SKM-1 treated with dmso at 0.1 percent for 144 hours (cell line): Measurements from ENCODE around the gene CDH13.

Experiments
- DNase-seq: peaks from one replicate; lab custom pipeline; 2025; ENCODE audit not compliant: unreplicated experiment; lab: John Stamatoyannopoulos, UW

The CDH13 gene

DNA sequence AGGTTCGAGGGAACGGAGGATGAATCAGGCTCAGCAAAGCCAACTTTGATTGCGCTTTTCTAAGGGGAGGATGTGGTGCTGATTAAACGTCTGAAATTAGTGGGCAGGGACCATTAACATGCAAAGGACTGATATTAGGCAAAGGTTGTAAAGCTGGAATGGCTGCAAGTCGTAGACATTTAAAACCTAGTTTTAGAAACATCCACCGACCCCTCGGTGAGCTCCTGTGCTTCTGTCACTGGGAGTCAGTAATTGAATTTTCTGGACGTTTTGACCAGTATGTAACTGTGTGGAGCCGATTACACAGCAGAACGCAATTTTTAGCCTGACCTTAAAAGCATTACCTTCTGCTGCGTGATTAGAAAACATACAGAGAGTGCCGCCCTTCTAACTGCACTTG lies 960.4 kb downstream of the CDH13 start:
- DNase-seq, result no peak

DNA sequence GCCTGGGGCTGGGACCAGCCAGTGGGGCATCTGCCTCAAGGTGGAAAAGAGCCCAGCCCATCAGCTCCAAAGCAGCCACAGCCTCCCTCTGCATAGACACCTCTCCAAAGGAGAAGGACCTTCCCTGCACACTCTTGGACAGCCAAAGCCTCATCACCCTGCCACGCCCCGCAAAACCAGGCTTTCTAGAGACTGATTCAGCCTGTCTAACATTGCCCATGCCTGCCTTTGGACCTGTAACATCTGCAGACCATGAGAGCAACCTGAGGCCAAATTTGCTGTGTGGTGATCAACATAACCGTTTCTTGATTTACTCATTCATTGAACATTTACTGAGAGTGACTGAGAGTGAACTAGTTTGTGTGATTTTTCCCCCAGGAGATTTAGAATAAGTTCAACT lies 961.3 kb downstream of the CDH13 start:
- no peak for DNase-seq

DNA sequence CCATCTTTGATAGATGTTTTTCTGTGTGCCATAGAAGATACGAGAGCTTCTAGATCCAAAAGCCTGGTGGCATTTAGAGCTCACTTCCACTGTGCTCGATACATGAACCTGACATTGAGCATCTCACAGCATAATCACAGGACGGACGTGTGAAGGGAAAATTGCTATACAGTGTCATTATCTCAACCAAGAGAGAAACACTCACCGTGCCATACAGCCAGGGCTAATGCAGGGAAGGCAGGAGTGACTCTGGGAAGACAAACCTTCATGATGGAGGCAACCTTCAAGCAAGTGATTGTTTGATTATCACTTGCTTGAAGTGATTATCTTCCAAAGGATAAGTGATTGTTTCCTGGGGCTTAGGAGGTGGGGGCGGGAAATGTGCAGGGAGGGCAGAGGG lies 962.8 kb downstream of the CDH13 start:
- DNase-seq, result no peak

DNA sequence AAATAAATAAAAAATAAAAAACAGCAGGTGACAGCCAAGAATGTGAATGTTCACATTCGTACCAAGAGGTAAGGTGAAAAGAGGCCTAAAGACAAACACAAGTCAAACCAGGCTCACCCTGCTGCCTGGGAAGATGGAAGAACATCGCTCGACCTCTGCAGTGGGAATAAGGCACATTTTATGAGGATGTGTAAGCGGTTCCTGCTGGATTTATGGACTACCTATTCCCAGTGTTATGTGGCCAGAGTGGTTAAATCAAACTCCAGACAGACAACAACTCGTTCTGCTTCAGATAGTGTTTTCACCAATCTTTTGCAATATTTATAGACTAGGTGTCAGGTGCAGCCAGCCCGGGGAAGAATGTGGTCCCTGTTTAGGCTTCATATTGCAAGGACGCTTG lies 966.0 kb downstream of the CDH13 start:
- DNase-seq, result no peak

DNA sequence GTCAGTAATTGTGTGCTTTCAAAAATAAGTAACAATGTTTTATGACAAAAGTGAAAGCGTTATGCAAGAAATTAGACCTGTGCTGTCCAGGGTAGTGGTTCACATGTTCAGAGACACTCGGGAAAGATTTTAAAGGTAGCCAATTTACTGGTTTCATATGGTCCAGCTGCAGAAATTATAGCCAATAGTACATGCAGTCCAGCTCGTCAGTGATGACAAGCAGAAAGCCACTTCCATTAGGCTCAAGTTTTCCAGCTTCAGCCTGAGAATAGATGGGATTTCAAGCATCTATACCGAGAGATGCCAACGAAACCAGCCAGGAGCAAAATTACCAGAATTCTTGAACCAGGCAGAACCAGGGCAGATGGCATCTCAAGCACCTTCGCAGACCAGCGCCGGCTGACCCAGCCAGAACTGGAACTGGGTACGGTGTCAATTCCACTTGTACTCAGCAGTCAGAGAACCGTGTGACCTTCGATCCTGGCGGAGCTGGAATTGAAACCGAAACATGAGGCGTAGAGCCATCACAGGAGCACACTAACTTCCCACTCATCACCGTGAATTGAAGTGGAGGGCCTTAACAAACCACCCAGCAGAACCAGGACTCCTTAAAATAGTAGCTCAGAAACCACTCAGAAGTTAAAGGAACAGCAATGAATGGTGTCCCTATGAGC lies 973.2 kb downstream of the CDH13 start:
- no peak for DNase-seq

DNA sequence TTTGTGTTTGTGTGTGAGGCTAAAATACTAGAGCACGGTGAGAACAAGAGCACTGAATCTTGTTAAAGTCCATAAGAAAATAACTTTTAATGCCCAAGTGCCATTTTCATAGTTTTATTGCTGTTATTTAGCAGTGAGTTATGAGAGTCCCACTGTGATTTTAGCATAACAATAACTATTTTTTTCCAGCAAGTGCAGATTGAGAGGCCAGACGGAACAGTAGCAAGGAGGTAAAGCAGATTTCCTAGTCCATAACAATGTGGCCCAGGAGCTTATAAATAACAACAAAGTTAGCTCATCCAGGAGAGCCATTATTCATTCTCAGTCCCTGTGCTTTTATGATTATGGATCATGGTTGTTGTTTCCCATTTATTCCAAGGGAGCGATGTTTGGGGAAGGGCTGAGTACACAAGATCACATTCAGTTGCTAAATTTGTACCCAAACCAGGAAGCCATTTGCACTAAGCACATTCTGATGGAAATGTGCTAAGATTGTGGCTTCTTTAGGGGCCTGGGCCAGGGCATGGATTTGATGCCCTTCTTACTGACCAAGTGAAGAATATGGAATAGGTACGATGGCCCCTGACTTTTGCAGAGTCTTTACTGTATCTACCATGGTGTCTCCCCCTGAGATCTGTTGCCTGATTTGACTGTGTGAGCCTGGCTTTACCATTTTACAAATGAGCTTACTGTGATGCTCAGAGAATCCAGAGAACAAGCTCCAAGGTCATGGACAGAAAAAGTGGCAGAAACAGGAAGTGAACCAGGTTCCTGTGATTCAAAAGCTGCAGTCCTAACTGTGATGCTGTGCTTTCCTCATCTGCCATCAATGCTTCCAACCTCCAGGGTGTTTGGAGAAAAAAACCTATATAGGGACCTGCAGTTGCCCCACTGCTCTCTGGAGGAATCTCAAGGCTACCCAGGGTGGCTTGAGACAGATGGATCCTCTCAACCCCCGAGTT lies 976.3 kb downstream of the CDH13 start:
- DNase-seq, result no peak

DNA sequence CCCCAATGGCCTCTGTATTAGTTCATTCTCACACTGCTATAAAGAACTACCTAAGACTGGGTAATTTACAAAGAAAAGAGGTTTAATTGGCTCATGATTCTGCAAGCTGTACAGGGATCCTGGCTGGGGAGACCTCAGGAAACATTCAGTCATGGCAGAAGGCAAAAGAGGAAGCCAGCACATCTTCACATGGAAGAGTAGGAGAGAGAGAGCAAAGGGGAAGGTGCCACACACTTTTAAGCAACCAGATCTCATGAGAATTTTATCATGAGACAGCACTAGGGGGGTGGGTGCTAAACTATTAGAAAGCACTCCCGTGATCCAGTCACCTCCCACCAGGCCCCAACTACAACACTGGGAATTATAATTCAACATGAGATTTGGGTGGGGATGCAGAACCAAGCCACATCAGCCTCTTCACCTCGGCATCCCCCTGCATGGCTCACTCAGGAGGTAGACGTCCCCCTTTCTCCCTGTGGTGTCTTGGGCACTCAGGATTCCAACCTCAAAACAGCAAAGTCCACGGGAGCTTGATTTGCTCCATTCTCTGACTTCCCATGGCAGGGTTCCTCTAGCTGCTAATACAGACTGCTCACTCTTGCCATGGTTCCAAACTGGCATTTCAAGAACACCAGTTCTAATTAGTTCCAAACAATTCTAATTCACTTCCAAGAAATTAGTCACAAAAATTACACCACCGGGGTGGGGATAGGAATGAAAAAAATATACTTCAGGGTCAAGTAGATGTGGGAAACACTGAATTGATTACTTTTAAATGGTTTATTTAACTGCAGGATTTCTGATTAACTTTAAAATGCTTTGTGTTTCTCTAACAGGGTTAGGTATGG lies 977.2 kb downstream of the CDH13 start:
- no peak for DNase-seq

DNA sequence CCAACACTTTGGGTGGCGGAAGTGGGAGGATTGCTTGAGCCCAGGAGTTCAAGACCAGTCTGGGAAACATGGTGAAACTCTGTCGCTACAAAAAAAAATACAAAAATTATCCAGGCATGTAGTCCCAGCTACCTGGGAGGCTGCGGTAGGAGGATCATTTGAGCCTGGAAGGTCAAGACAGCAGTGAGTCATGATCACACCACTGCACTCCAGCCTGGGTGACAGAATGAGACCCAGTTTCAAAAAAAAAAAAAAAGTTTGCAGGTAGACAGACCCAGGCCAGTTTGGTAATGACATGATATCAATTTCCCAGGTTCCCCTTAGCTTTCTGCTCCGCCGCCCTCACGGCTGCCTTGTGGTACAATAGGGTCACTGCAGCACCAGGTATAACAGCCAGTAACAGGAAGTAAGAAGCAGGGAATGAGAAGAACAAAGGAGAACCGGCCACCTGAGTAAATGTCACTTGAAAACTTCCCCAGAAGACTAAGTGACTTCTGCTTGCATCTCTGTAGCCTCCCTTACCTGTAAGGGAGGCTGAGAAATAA lies 979.8 kb downstream of the CDH13 start:
- no peak for DNase-seq

DNA sequence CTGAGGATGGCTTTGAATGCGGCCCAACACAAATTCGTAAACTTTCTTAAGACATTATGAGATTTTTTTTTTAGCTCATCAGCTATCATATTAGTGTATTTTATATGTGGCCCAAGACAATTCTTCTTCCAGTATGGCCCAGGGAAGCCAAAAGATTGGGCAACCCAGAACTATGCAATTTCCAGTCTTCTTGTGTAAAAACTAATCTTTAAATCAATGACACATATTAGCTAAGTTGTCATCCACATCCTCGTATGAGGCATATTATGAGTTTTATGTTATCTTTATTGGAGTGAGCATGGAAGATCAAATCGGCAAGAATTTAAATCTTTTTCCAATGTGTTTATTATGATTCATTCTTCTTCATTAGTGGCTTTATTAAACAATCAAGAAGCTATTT lies 982.4 kb downstream of the CDH13 start:
- DNase-seq, result no peak

DNA sequence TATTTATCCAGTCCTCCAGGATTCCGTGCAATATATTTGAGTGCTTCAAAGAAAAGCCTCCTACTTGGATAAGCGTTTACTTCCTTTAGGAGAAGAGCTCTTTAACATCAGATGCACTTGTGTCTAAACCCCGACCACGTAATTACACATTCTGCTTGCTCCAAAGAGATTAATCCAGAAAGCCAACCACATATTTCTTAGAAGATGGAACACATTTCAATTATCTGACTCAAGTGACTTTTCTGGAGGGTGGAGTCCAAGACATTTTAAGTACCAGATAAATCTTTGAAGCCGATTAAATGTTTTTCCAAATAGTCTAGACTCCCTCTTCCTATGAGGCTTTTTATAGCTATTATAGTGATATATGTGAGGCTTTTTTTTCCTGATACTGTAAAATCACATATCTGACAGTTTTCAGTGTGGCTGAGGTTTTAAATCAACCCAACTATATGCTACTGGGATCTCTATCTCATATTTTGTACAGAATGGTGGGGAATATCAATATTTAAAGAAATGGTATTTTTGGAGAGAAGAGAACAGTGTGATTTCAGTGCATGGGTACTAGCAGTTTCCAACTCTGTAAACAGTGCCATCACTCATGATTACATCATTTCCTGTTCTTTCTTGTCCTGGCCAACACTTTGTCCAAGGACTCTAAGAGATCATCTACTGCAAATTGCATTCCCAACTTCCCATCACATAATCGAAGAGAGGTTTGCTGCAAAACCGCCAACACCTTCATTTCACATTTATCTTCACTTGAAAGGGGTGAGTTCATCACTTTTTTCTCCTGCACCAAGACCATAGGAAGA lies 988.6 kb downstream of the CDH13 start:
- DNase-seq, result no peak

DNA sequence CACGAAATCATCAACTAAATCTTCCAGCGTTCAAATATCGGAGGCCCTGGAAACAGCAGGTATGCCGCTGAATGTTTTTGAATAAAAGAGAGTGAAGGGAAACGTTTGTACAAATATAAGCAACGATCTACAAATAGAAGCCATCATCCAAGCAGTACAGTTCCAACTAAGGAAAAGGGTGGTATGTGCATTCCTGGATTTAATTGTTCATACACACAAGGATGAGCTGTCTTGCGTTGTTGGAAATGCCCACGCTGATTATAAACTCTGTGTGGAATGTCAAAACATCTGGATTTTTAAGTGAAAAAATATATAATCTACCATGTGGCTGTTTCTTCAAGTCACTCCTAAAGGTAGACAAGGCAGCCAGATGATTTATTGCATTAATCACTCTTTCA lies 989.2 kb downstream of the CDH13 start:
- no peak for DNase-seq

DNA sequence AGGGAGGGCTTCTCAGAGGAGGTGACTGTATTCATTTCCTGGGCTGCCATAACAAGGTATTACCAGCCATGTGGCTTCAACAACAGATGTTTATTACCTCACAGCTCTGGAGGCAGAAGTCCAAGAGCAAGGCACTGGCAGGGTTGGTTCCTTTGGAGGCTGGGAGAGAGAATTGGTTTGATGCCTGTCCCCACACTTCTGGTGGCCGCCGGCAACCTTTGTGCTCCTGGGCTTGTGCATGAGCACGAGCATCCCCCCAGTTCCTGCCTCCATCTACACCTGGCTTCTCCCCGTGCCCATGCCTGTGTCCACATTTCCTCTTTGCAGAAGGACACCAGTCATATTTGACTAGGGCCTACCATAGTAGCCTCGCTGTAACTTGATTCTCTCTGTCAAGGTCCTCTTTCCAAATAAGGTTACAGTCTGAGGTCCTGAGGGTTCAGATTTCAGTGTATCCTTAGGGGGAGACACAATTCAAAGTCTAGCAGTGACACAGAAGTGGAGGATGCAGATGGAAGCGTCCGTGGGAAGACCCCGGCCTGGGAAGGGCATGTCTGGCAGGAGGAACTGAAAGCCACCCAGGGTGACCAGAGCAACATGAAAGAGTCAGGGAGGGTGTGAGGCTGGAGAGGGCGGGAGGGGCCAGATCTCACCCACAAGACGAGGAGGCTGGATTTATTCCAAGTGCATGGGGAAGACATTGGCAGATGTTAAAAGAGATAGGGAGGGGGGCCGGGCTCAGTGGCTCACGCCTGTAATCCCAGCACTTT lies 992.8 kb downstream of the CDH13 start:
- no peak for DNase-seq

DNA sequence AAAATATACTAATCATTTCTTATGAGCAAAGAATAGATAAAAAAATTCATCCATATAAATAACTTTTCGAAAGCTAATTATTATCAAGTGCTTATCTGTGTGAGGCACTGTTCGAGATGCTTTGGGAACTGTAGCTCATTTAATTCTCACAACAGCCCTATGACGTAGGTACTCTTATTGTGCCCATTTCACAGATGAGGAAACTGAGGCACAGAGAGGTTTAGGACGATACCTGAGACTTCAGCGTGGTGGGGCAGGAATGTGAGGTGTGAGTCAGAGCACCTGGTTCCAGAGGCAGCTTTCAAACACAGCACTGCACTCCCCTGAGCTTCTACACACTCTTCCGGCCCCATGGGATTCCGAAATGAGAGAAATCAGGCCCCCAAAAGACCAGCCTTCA lies 995.2 kb downstream of the CDH13 start:
- no peak for DNase-seq

DNA sequence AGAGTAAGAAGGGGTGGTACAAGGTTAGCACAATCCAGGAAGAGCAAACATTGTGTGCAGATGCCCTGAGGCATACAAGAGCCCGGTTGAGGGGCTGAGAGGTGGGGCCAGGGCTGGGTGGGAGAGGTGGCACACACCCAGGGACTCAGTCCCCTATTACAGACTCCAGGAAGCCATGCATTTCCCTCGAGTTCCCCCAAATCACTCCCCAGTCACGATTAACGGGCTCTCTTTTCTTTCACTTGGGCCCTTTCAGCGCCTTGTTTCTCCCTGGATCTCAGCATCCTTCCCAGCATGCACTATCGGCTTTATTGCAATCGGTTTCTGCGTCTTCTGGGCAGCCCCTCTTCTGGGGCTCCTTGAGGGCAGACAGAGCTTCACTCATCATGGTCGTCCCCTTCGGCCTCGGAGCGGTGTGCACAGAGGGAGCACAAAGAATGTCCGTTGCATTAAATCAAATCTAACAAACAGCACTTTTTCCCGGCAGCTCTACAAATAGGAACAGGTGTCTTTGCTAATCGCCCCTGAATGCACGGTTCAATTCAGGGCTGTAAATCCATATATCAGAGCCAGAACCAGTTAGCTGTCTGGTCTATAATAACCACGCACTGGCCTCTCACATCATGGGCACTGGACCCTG lies 996.4 kb downstream of the CDH13 start:
- DNase-seq, result no peak

DNA sequence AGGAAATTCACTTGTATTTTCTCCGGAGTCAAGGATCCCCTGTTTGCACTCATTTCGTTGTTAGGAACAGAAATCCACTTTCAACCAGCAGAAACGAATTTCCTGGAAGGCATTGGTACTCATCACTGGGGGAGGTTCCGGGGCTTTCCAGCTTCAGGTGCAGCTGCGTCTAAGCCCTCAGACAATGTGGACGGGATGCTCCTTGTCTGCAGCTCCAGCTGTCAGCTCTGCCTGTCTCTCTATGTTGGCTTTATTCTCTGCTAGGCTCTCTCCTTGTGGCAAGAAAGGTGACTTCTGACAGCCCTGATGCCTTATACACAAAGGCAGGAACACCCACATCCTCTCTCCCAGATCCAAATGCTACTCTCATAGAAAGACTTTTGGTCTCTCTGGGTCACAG lies 997.1 kb downstream of the CDH13 start:
- DNase-seq, result no peak

DNA sequence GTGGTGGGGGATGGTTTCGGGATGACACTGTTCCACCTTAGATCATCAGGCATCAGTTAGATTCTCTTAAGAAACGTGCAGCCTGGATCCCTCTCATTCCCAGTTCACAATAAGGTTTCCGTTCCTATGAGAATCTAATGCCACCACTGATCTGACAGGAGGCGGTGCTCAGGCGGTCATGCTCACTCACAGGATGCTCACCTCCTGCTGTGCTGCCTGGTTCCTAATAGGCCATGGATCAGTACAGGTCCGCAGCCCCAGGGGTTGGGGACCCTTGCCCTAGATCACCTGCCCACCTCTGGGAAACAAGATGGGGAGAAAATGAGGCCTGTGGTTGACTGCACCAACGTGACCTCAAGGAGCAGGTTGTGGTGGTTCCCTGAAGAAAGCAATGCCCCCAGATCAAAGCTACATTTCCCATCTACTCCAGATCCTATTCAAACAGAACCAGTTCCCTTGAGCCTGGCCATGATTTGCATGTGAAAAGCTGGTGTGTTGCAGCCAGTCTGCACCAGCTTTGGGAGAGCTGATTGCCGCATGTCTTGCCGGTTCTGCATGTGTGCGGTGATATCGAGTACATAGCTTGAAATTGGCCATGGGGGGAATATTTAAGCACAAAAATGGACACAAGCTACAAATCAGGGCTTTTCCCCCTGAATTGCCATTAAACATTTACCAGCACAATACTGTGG lies 997.8 kb downstream of the CDH13 start:
- no peak for DNase-seq

DNA sequence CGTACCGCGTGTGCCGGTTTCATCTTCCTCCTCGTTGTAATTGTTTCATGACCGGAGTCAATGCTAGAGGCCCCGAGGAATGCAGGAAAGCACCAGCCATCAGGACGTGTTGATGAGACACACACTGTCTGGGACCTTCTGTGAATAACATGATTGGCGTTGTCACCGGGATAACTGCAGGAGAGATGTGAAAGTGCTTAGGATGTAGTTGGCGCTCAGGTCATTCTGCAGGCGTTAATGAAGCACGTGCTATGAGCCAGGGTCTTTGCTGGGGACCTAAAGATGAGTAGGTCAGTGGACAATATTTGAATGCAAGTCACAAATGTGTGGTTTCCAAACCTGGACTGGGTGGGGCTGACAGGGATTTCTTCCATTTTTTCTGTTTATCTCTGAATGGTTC lies 999.4 kb downstream of the CDH13 start:
- no peak for DNase-seq

DNA sequence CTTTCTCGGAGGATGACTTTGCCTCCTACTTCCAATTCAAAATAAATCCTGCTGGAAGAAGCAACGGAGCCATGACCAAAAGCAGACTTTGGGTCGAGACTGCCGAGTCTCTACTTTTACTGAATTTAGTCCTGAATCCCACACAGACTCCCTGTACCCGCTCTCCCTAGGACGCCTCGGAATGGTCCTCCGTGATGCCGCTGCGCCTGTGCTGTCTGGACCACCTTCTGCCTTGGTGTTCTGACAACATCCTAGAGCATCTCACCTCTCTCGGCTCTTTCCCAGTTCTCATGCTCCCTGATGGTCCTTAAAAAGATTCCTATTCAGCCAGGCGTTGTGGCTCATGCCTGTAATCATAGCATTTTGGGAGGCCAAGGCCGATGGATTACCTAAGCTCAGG lies 999.9 kb downstream of the CDH13 start:
- DNase-seq, result no peak

DNA sequence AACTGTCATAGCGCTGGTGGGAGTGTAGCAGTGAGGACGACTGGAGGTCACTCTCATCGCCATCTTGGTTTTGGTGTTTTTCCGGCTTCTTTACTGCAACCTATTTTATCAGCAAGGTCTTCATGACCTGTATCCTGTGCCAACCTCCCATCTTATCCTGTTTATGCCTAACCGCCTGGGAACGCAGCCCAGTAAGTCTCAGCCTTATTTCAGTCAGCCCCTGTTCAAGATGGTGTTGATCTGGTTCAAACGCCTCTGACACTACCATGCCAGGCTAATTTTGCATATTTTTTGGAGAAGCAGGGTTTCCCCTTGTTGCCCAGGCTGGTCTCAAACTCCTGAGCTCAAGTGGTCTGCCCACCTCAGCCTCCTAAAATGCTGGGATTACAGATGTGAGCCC lies 1001.2 kb downstream of the CDH13 start:
- DNase-seq, result no peak
